Panc1 (cell line): ENCODE measurements around the gene AMER2. TPM values are rescaled to one million over a fixed set of nuclear protein-coding genes. Genes with fewer than 3 reads are reported as not detected.

Experiments used
- ATAC-seq: fragments of 200-7000 bp; cut with Tn5 transposase; 2 replicates; pipeline ENCODE4 v1.9.1; 2020; ENCODE audit warnings: mild to moderate bottlenecking, moderate library complexity
- BruUV-seq: library from RNA; stranded (reverse); fragments of 400-500 nt; replicated peaks from 2 replicates; lab custom pipeline; 2021; lab: Mats Ljungman, UMichigan
- CTCF ChIA-PET: fragments of 300-600 bp; sonication (Branson Sonifier 250); formaldehyde crosslinking; loops from one replicate; lab custom pipeline; 2022; ENCODE audit warnings: antibody characterized with exemption; lab: Charles Lee
- POLR2A ChIA-PET: fragments of 300-600 bp; sonication (Branson Sonifier 250); formaldehyde crosslinking; loops from one replicate; lab custom pipeline; 2022; ENCODE audit warnings: antibody characterized with exemption; lab: Charles Lee
- DNase-seq: peaks from one replicate; pipeline ENCODE4 v3.0.0-alpha.2; 2010; ENCODE audit warnings: low read depth, low spot score
- H3K27ac ChIP-seq: 2 replicates; pipeline ENCODE4 v1.5.1; 2011; ENCODE audit warnings: mild to moderate bottlenecking, low read length, inconsistent platforms
- H3K27me3 ChIP-seq: fragments of 200-500 bp; sonication (Bioruptor generic); 2 replicates; pipeline ENCODE4 v1.6.0; 2014; ENCODE audit warnings: low read length, inconsistent platforms; ENCODE audit not compliant: control insufficient read depth, insufficient read depth
- H3K36me3 ChIP-seq: fragments of 200-500 bp; sonication (Bioruptor generic); 2 replicates; pipeline ENCODE4 v1.5.1; 2014; ENCODE audit warnings: inconsistent platforms, mild to moderate bottlenecking, low read length, moderate library complexity; ENCODE audit not compliant: control insufficient read depth, insufficient read depth
- H3K4me1 ChIP-seq: 2 replicates; pipeline ENCODE4 v1.5.1; 2011; ENCODE audit warnings: inconsistent platforms, mild to moderate bottlenecking, low read length, moderate library complexity; ENCODE audit not compliant: control insufficient read depth, insufficient read depth
- H3K4me3 ChIP-seq, 2 experiments: 2 replicates each; pipeline ENCODE4 v1.5.1; 2011 to 2012; ENCODE audit warnings: low read depth in 2 of 2, low read length in 2 of 2, mild to moderate bottlenecking in 2 of 2, inconsistent platforms in 1 of 2, moderate library complexity in 1 of 2
- H3K9me3 ChIP-seq: fragments of 200-500 bp; sonication (Bioruptor generic); 2 replicates; pipeline ENCODE4 v1.5.1; 2014; ENCODE audit warnings: low read depth, mild to moderate bottlenecking, inconsistent platforms, low read length, moderate library complexity; ENCODE audit not compliant: control insufficient read depth, insufficient read depth
- CTCF ChIP-seq: fragments of 450-650 bp; IDR thresholded peaks from 2 replicates; pipeline ENCODE4 v1.5.1; 2017; ENCODE audit warnings: mild to moderate bottlenecking
- POLR2AphosphoS5 ChIP-seq: IDR thresholded peaks from 2 replicates; pipeline ENCODE4 v1.6.1; 2012; ENCODE audit warnings: mild to moderate bottlenecking, low read depth, low read length, moderate library complexity
- SIN3A ChIP-seq: IDR thresholded peaks from 2 replicates; pipeline ENCODE4 v1.6.1; 2012; ENCODE audit warnings: low read depth, mild to moderate bottlenecking, low read length, moderate library complexity, borderline replicate concordance; ENCODE audit not compliant: insufficient read depth
- TCF7L2 ChIP-seq: IDR thresholded peaks from 2 replicates; pipeline ENCODE4 v1.6.1; 2011; ENCODE audit warnings: mild to moderate bottlenecking, low read depth, low read length, inconsistent platforms
- in situ Hi-C: cut with HindIII; loops from 2 replicates; pipeline ENCODE4 v1.10.0; 2016; ENCODE audit warnings: low sequenced_read_pairs, low pct_unique_long_range_greater_than_20kb
- intact Hi-C: fragments of 100-400 bp; cut with micrococcal nuclease; formaldehyde crosslinking; loops from one replicate; pipeline ENCODE4 v1.10.0; 2022; ENCODE audit not compliant: unreplicated experiment
- total RNA-seq: library from RNA; stranded (reverse); gene quantifications from one replicate; pipeline ENCODE4 v1.2.1, GENCODE V29; 2021; ENCODE audit not compliant: unreplicated experiment
- TF ChIP-seq, protein P1 (sequence below), 2 experiments: IDR thresholded peaks; 2 replicates each; pipeline ENCODE4 v1.6.1; 2011 to 2012; ENCODE audit warnings: low read depth in 2 of 2, control low read depth in 1 of 2, low read length in 1 of 2, mild to moderate bottlenecking in 1 of 2, moderate library complexity in 1 of 2; ENCODE audit not compliant: insufficient read depth in 1 of 2

Gene AMER2
- total RNA-seq, 1 experiment from 2014 or later = not detected

DNA sequence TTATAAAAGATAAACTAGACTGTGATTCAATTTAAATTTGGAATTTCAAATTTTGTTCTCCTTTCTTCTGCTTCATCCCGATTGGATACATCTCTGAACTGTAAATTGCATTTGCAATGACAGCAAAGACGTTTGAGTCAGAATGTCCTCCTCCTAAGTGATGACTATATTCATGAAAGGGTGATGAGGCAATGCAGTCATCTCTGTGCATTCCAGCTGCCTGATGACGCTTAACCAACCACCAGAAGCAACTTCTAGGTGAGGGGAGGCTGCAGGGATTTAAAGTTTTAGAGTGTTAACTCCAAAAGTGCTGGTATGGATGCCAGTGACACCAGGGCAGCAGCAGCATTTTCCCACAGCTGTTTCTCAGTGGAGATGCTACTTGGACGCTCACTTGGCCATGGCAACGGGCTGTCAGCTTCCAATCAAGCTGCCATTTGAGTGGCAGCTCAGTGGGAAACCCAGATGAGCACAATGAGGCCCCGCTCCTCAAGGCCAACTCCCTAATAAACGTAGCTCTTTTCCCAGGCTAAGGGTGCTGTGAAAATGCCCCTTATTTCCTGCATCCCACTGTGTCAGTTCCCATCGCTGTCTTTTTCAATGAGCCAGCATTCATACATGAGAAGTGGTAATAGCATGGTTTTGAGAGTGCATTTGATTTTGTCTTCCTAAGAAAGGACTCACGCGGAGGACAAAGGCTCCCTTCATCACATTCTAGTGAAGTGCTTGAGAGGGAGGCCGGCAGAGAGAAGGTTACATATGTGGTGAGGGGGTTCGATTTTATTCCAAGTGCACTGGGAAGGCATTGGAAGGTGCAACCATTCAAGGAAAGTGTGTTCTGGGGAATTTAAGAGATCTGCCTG is 45.2 kb upstream of the AMER2 start:
- Histone ChIP-seq H3K9me3 (no peaks in the 10 kb centered on the region), H3K27me3 (no peaks in the 10 kb centered on the region), H3K4me3 (no peak overlapping the region), H3K4me1 (no peaks in the 10 kb centered on the region), H3K36me3 (no peaks in the 10 kb centered on the region), H3K27ac (no peak overlapping the region)
- TF ChIP-seq CTCF = no peak
- TF ChIP-seq, protein P1, sequence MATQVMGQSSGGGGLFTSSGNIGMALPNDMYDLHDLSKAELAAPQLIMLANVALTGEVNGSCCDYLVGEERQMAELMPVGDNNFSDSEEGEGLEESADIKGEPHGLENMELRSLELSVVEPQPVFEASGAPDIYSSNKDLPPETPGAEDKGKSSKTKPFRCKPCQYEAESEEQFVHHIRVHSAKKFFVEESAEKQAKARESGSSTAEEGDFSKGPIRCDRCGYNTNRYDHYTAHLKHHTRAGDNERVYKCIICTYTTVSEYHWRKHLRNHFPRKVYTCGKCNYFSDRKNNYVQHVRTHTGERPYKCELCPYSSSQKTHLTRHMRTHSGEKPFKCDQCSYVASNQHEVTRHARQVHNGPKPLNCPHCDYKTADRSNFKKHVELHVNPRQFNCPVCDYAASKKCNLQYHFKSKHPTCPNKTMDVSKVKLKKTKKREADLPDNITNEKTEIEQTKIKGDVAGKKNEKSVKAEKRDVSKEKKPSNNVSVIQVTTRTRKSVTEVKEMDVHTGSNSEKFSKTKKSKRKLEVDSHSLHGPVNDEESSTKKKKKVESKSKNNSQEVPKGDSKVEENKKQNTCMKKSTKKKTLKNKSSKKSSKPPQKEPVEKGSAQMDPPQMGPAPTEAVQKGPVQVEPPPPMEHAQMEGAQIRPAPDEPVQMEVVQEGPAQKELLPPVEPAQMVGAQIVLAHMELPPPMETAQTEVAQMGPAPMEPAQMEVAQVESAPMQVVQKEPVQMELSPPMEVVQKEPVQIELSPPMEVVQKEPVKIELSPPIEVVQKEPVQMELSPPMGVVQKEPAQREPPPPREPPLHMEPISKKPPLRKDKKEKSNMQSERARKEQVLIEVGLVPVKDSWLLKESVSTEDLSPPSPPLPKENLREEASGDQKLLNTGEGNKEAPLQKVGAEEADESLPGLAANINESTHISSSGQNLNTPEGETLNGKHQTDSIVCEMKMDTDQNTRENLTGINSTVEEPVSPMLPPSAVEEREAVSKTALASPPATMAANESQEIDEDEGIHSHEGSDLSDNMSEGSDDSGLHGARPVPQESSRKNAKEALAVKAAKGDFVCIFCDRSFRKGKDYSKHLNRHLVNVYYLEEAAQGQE (IDR thresholded peaks at IDR 0.05; ENCODE audit: insufficient read depth in 1 of 2, low read depth in 2 of 2, low read length in 1 of 2) = no peak
- no peak for TF ChIP-seq POLR2AphosphoS5
- no peak for TF ChIP-seq TCF7L2
- no peak for TF ChIP-seq SIN3A
- ChIA-PET CTCF (no interaction called here), POLR2A (no interaction called here)
- in situ Hi-C loops = no loop called here
- intact Hi-C loops = no loop called here
- BruUV-seq = no TSS peak
- DNase-seq (no peak), ATAC-seq (no peak)

GRCh38 chr13:25215253-25215575 is 43.1 kb upstream of the AMER2 start:
- POLR2A ChIA-PET = no interaction called here
- ATAC-seq (no peak), DNase-seq (no peak)
- intact Hi-C loops = no loop called here
- H3K4me3 ChIP-seq = no peak overlapping the region
- H3K9me3 ChIP-seq = no peaks in the 10 kb centered on the region
- TF ChIP-seq, protein P1 (IDR thresholded peaks at IDR 0.05; ENCODE audit: insufficient read depth in 1 of 2, low read depth in 2 of 2, low read length in 1 of 2) = no peak
- TF ChIP-seq TCF7L2 (no peak), CTCF (no peak), POLR2AphosphoS5 (no peak), SIN3A (no peak)
- CTCF ChIA-PET = no interaction called here
- in situ Hi-C loops = no loop called here
- H3K4me1 ChIP-seq = no peaks in the 10 kb centered on the region
- H3K27me3 ChIP-seq = no peaks in the 10 kb centered on the region
- no TSS peak for BruUV-seq
- H3K36me3 ChIP-seq = no peaks in the 10 kb centered on the region
- no peak overlapping the region for H3K27ac ChIP-seq
